Measurements from ENCODE around the gene CMPK1. TPM values are rescaled to one million over a fixed set of nuclear protein-coding genes. Genes with fewer than 3 reads are reported as not detected.

Gene CMPK1
- 88.4 and 89.6 TPM in 2 replicates for total RNA-seq

GRCh38 chr1:47333578-47333921 is at the start of gene CMPK1:
CMPK1 (plus strand) TSS chr1:47333790; CDS start chr1:47333946, 156 bp downstream.

GRCh38 chr1:47313915-47314664 is 19.5 kb upstream of the CMPK1 start, which contains the start of gene STIL:
STIL (minus strand) TSS chr1:47314147; CDS start chr1:47310319, 3,828 bp downstream.

GRCh38 chr1:47415728-47416318 is 82.2 kb downstream of the CMPK1 start, which contains the start of gene FOXE3:
FOXE3 (plus strand) TSS chr1:47416285; CDS start chr1:47416316, 31 bp downstream.

Other genes with a start within 250 kb of the CMPK1 start
- gene CYP4A22, start 196.3 kb upstream of the CMPK1 start, total RNA-seq = not detected in 2 replicates
- gene PDZK1IP1, start 143.8 kb upstream of the CMPK1 start, total RNA-seq = not detected in 2 replicates
- not detected in 2 replicates for gene TAL1, start 101.6 kb upstream of the CMPK1 start, total RNA-seq
- gene STIL, start 19.6 kb upstream of the CMPK1 start, total RNA-seq = 5.5 and 6.3 TPM in 2 replicates
- not detected in 2 replicates for gene FOXE3, start 82.5 kb downstream of the CMPK1 start, total RNA-seq
- gene FOXD2, start 104.3 kb downstream of the CMPK1 start, total RNA-seq = 0.16 and 0.24 TPM in 2 replicates

Data from hair follicle dermal papilla cell (primary cell).